Sigmoid colon (tissue), 7 donors: ENCODE results near the gene OLAH. TPM values are rescaled to one million over a fixed set of nuclear protein-coding genes. Genes with fewer than 3 reads are reported as not detected.

Experiments
- DNase-seq: peaks from one replicate; pipeline ENCODE4 v3.0.0-alpha.2; 2019
- H3K27ac ChIP-seq, 4 donors: fragments of 200-600 bp; sonication (generic); one replicate each; pipeline ENCODE4 v1.5.1; 2016 to 2019; ENCODE audit warnings: mild to moderate bottlenecking in 1 of 4
- H3K27me3 ChIP-seq, 3 donors: fragments of 200-600 bp; sonication (generic); one replicate each; pipeline ENCODE4 v1.5.1; 2019; ENCODE audit warnings: mild to moderate bottlenecking in 1 of 3
- H3K36me3 ChIP-seq, 4 donors: fragments of 200-600 bp; sonication (generic); one replicate each; pipeline ENCODE4 v1.5.1; 2016 to 2019
- H3K4me1 ChIP-seq, 4 donors: fragments of 200-600 bp; sonication (generic); one replicate each; pipeline ENCODE4 v1.5.1; 2017 to 2019
- H3K4me3 ChIP-seq, 4 donors: fragments of 200-600 bp; sonication (generic); one replicate each; pipeline ENCODE4 v1.5.1; 2017 to 2019; ENCODE audit warnings: mild to moderate bottlenecking in 2 of 4, moderate library complexity in 1 of 4
- H3K9me3 ChIP-seq, 4 donors: fragments of 200-600 bp in 3 of 4; sonication (generic) in 3 of 4; one replicate each; pipeline versions ENCODE4 v1.5.1 to v1.6.1; 2013 to 2019
- EP300 ChIP-seq, 4 donors: sonication (generic); formaldehyde crosslinking; IDR thresholded peaks; one replicate each; pipeline ENCODE4 v1.6.1; 2017; ENCODE audit warnings: antibody characterized with exemption in 4 of 4
- POLR2A ChIP-seq, 2 donors: fragments of 450-650 bp; IDR thresholded peaks; one replicate each; pipeline ENCODE4 v1.6.1; 2016; ENCODE audit warnings: antibody characterized with exemption in 2 of 2, mild to moderate bottlenecking in 2 of 2, moderate library complexity in 2 of 2
- POLR2AphosphoS5 ChIP-seq, 4 donors: sonication (generic); formaldehyde crosslinking; IDR thresholded peaks; one replicate each; pipeline ENCODE4 v1.6.1; 2017; ENCODE audit warnings: antibody characterized with exemption in 4 of 4
- WGBS, 2 donors: extraction: QIAGEN DNeasy Blood & Tissue Kit; methylation state at CpG; one replicate each; pipeline ENCODE4 v1.1.7; 2013; 5-methylcytosine and 5-hydroxymethylcytosine counted together
- intact Hi-C: fragments of 100-400 bp; cut with DNase I; formaldehyde crosslinking; loops from one replicate; pipeline ENCODE4 v1.15.1; 2023
- polyA plus RNA-seq, 3 donors: library from polyadenylated mRNA; stranded (reverse); fragments of 200-250 nt; gene quantifications; one replicate each; pipeline ENCODE4 v1.2.3, GENCODE V29; 2013
- total RNA-seq, 4 donors: library from RNA; depleted of rRNA; stranded (reverse); fragments of >200 nt; gene quantifications; one replicate each; pipeline ENCODE4 v1.1.0, GENCODE V29; 2016
- TF ChIP-seq, protein P1 (sequence below), 4 experiments: fragments of 450-650 bp in 3 of 4; fragments of 200-600 bp in 1 of 4; IDR thresholded peaks; one replicate each; pipeline ENCODE4 v1.5.1; 2016 to 2019; ENCODE audit warnings: antibody characterized with exemption in 4 of 4, mild to moderate bottlenecking in 3 of 4, moderate library complexity in 2 of 4
- donor health status: healthy with polysubstance abuse.
- donor health status: Bipolar disorder and iron deficiency.
- donor health status: healthy.

The OLAH gene
- total and polyA plus RNA-seq, 7 donors = 0.49 to 0.71 (median 0.63) TPM; not detected in 4

DNA sequence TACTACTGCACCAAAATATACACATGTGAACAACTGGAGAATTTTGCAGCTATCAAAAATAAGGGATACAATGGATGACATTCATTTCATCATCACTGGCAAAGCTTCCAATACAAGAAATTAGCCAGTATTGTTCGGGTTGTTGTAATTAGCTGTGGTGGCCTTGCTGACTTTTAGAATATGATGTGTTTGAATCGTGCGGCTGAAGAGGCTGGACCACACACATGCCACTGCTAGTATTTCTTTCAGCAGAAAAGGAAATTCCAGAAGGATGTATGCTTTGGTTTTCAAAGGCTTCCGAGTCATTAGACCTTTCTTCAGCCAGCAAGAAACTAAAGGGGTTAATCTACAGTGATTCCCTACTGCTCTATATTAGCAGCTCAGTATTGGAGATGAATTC is 70.0 kb downstream of the OLAH start:
- intact Hi-C loops = no loop called here
- Histone ChIP-seq H3K4me1 (no peaks in the 10 kb centered on the region), H3K9me3 (no peaks in the 10 kb centered on the region), H3K4me3 (no peak overlapping the region), H3K36me3 (peaks cover 7 to 79% (median 14%) of the 10 kb centered on the region in 4 donors), H3K27ac (no peak overlapping the region), H3K27me3 (no peaks in the 10 kb centered on the region)
- WGBS, 2 donors = 93 to 99% methylated on average over 4 of the region's 4 CpGs
- TF ChIP-seq POLR2A (IDR thresholded peaks at IDR 0.05) (no peak), POLR2AphosphoS5 (IDR thresholded peaks at IDR 0.05) (no peak), EP300 (IDR thresholded peaks at IDR 0.05) (no peak)
- TF ChIP-seq, protein P1, sequence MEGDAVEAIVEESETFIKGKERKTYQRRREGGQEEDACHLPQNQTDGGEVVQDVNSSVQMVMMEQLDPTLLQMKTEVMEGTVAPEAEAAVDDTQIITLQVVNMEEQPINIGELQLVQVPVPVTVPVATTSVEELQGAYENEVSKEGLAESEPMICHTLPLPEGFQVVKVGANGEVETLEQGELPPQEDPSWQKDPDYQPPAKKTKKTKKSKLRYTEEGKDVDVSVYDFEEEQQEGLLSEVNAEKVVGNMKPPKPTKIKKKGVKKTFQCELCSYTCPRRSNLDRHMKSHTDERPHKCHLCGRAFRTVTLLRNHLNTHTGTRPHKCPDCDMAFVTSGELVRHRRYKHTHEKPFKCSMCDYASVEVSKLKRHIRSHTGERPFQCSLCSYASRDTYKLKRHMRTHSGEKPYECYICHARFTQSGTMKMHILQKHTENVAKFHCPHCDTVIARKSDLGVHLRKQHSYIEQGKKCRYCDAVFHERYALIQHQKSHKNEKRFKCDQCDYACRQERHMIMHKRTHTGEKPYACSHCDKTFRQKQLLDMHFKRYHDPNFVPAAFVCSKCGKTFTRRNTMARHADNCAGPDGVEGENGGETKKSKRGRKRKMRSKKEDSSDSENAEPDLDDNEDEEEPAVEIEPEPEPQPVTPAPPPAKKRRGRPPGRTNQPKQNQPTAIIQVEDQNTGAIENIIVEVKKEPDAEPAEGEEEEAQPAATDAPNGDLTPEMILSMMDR (IDR thresholded peaks at IDR 0.05) = no peak
- DNase-seq = no peak

DNA sequence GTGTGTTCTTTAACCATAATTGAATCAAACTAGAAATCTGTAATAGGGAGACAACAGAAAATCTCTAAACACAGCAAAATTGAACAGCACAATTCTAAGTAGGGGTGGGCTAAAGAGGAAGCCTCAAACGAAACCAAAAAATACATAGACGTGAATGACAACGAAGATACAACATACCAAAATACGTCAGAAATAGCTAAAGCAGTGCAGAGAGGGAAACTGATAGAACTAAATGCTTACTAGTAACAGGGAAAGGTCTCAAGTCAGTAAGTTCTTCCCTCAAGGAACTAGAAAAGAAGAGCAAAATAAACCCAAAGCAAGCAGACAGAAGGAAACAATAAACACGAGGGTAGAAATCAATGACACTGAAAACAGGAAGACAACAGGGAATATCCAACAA is 72.5 kb downstream of the OLAH start:
- DNase-seq = no peak
- no peaks in the 10 kb centered on the region for H3K4me1 ChIP-seq
- peaks cover 4 to 69% (median 15%) of the 10 kb centered on the region in 4 donors for H3K36me3 ChIP-seq
- H3K4me3 ChIP-seq = no peak overlapping the region
- no peaks in the 10 kb centered on the region for H3K9me3 ChIP-seq
- H3K27me3 ChIP-seq = no peaks in the 10 kb centered on the region
- 87 to 97% methylated on average over 5 of the region's 5 CpGs for WGBS, 2 donors
- H3K27ac ChIP-seq = no peak overlapping the region
- TF ChIP-seq POLR2A (IDR thresholded peaks at IDR 0.05) = no peak
- no peak for TF ChIP-seq POLR2AphosphoS5 (IDR thresholded peaks at IDR 0.05)
- TF ChIP-seq, protein P1 (IDR thresholded peaks at IDR 0.05) = no peak
- TF ChIP-seq EP300 (IDR thresholded peaks at IDR 0.05) = no peak
- intact Hi-C loops = no loop called here

DNA sequence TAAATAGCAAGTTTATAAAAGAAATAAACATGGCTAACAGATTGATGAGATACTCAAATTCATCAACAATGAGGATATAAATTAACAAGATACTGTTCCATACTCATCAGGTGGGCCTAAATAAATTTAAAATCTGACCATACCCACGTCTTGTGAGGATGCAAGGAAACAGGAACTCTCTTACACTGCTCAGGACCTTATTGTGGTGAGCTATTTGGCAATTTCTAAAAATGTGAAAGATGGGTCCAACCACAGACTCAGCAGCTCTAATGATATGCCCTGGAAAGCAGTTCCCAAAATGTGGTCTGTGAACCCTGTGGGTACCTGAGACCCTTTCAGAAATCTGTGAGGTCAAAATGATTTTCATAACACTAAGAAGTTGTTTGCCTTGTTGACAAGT is 74.9 kb downstream of the OLAH start:
- intact Hi-C loops = no loop called here
- Histone ChIP-seq H3K9me3 (no peaks in the 10 kb centered on the region), H3K36me3 (peaks cover 4 to 57% (median 11%) of the 10 kb centered on the region in 4 donors), H3K27ac (no peak overlapping the region), H3K4me3 (no peak overlapping the region), H3K4me1 (no peaks in the 10 kb centered on the region), H3K27me3 (no peaks in the 10 kb centered on the region)
- WGBS, 2 donors = 70 to 82% methylated on average over 1 of the region's 1 CpG
- TF ChIP-seq POLR2AphosphoS5 (IDR thresholded peaks at IDR 0.05) = no peak
- TF ChIP-seq, protein P1 (IDR thresholded peaks at IDR 0.05) = no peak
- no peak for TF ChIP-seq EP300 (IDR thresholded peaks at IDR 0.05)
- TF ChIP-seq POLR2A (IDR thresholded peaks at IDR 0.05) = no peak
- no peak for DNase-seq

DNA sequence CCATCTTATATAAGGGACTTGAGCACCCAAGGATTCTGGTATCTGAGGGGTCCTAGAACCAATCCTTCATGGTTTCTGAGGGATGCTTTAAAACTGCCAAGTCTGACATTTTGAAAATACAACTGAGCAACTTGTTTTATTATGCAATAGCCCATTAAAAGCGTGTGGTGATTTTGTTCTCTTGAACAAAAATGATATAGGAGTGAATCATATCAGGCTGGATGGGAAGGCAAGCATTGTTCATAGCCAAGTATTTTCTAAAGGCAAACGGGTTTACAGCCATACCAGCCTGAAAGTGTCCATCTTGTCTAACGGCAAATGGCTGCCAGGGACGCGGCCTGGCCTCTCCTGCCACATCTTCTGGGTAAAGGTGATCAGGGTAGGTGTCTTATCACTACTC is 76.8 kb downstream of the OLAH start:
- no peaks in the 10 kb centered on the region for H3K27me3 ChIP-seq
- no peaks in the 10 kb centered on the region for H3K4me1 ChIP-seq
- no peak for DNase-seq
- intact Hi-C loops = no loop called here
- WGBS, 2 donors = 93 to 94% methylated on average over 5 of the region's 5 CpGs
- H3K27ac ChIP-seq = no peak overlapping the region
- TF ChIP-seq POLR2AphosphoS5 (IDR thresholded peaks at IDR 0.05) = no peak
- no peak for TF ChIP-seq POLR2A (IDR thresholded peaks at IDR 0.05)
- no peak for TF ChIP-seq EP300 (IDR thresholded peaks at IDR 0.05)
- TF ChIP-seq, protein P1 (IDR thresholded peaks at IDR 0.05) = no peak
- H3K36me3 ChIP-seq = peaks cover 4 to 50% (median 14%) of the 10 kb centered on the region in 4 donors
- no peak overlapping the region for H3K4me3 ChIP-seq
- no peaks in the 10 kb centered on the region for H3K9me3 ChIP-seq

DNA sequence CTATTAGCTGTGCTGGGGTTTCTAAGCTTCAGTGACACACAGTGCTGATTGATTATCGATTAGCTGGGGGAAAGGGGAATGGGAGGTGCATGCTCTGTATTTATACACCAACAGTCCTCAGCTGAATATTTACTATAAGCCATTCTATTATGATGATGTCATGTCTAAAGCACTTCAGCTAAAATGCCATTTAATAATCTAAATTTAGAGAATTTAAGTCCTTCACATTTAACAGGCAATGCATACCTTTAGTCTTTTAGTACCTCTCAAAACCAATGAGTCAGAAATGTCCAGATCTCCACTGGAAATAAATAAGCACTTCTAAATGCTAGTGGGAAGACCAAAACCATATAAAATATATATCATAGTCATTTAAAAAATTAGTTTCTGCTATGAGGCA is 78.0 kb downstream of the OLAH start:
- Histone ChIP-seq H3K4me1 (no peaks in the 10 kb centered on the region), H3K27me3 (no peaks in the 10 kb centered on the region), H3K27ac (no peak overlapping the region), H3K36me3 (peaks cover 4 to 53% (median 21%) of the 10 kb centered on the region in 4 donors), H3K4me3 (no peak overlapping the region), H3K9me3 (no peaks in the 10 kb centered on the region)
- intact Hi-C loops = no loop called here
- no peak for DNase-seq
- 95 to 96% methylated on average over 1 of the region's 1 CpG for WGBS, 2 donors
- TF ChIP-seq POLR2AphosphoS5 (IDR thresholded peaks at IDR 0.05) (no peak), POLR2A (IDR thresholded peaks at IDR 0.05) (no peak), EP300 (IDR thresholded peaks at IDR 0.05) (no peak)
- TF ChIP-seq, protein P1 (IDR thresholded peaks at IDR 0.05) = no peak
